ENCODE data around the gene PLCG1. TPM values are rescaled to one million over a fixed set of nuclear protein-coding genes. Genes with fewer than 3 reads are reported as not detected.

The PLCG1 gene
- total and polyA plus RNA-seq, 4 donors = 2.0 to 30.4 (median 16.1) TPM

DNA sequence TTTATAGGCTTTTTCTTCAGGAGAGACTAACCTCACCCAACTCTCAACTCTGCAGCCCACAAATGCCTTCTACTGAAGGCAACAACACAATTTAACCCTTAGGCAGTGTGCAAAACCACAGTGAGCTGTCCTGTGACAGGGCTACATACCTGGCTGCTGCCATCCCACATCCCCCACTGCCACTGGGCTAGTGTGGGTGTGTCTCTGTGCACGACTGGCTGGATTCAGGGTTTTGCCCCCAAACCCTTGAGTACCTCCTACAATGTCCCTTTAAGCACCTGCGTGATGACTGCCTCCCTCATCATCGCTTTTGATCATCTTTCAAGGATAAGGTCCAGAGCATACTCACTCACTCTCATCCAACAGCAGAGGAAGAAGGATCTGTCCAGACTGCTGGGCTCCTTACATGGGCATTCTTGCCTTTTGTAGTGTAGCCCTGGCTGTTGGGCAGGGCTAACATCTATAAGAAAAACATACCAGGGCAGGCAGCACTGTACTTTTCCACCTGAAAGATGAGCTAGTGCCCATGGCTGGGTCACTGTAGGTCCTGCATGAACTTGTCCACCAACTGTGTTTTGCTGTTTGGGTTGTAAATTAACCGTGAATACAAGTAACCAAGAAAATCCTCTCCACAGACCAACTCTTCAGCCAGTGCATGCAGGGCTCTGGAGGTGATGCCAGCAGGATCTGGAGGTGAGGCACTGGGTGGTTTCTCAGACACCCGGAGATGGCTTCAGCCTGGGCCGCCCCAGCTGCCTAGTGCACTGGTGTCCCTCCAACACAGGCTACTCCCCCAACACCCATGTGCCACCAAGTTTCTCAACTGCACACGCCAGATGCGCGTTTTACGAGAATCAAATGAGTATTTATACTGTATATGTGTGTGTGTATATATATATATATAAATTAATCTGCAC lies 45.2 kb downstream of the PLCG1 start:
- TF ChIP-seq, protein P1, sequence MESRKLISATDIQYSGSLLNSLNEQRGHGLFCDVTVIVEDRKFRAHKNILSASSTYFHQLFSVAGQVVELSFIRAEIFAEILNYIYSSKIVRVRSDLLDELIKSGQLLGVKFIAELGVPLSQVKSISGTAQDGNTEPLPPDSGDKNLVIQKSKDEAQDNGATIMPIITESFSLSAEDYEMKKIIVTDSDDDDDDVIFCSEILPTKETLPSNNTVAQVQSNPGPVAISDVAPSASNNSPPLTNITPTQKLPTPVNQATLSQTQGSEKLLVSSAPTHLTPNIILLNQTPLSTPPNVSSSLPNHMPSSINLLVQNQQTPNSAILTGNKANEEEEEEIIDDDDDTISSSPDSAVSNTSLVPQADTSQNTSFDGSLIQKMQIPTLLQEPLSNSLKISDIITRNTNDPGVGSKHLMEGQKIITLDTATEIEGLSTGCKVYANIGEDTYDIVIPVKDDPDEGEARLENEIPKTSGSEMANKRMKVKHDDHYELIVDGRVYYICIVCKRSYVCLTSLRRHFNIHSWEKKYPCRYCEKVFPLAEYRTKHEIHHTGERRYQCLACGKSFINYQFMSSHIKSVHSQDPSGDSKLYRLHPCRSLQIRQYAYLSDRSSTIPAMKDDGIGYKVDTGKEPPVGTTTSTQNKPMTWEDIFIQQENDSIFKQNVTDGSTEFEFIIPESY (IDR thresholded peaks at IDR 0.05) = no peak
- no peak for TF ChIP-seq RAD21 (IDR thresholded peaks at IDR 0.05)
- no peak for TF ChIP-seq FOXA2 (IDR thresholded peaks at IDR 0.05)
- TF ChIP-seq EGR1 (IDR thresholded peaks at IDR 0.05; ENCODE audit: low read depth in 2 of 2) = no peak
- TF ChIP-seq, protein P2, sequence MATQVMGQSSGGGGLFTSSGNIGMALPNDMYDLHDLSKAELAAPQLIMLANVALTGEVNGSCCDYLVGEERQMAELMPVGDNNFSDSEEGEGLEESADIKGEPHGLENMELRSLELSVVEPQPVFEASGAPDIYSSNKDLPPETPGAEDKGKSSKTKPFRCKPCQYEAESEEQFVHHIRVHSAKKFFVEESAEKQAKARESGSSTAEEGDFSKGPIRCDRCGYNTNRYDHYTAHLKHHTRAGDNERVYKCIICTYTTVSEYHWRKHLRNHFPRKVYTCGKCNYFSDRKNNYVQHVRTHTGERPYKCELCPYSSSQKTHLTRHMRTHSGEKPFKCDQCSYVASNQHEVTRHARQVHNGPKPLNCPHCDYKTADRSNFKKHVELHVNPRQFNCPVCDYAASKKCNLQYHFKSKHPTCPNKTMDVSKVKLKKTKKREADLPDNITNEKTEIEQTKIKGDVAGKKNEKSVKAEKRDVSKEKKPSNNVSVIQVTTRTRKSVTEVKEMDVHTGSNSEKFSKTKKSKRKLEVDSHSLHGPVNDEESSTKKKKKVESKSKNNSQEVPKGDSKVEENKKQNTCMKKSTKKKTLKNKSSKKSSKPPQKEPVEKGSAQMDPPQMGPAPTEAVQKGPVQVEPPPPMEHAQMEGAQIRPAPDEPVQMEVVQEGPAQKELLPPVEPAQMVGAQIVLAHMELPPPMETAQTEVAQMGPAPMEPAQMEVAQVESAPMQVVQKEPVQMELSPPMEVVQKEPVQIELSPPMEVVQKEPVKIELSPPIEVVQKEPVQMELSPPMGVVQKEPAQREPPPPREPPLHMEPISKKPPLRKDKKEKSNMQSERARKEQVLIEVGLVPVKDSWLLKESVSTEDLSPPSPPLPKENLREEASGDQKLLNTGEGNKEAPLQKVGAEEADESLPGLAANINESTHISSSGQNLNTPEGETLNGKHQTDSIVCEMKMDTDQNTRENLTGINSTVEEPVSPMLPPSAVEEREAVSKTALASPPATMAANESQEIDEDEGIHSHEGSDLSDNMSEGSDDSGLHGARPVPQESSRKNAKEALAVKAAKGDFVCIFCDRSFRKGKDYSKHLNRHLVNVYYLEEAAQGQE (IDR thresholded peaks at IDR 0.05) = no peak
- TF ChIP-seq HNF4A (conservative IDR thresholded peaks at IDR 0.05) = no peak
- TF ChIP-seq, protein P3, sequence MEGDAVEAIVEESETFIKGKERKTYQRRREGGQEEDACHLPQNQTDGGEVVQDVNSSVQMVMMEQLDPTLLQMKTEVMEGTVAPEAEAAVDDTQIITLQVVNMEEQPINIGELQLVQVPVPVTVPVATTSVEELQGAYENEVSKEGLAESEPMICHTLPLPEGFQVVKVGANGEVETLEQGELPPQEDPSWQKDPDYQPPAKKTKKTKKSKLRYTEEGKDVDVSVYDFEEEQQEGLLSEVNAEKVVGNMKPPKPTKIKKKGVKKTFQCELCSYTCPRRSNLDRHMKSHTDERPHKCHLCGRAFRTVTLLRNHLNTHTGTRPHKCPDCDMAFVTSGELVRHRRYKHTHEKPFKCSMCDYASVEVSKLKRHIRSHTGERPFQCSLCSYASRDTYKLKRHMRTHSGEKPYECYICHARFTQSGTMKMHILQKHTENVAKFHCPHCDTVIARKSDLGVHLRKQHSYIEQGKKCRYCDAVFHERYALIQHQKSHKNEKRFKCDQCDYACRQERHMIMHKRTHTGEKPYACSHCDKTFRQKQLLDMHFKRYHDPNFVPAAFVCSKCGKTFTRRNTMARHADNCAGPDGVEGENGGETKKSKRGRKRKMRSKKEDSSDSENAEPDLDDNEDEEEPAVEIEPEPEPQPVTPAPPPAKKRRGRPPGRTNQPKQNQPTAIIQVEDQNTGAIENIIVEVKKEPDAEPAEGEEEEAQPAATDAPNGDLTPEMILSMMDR (IDR thresholded peaks at IDR 0.05; ENCODE audit: low read depth, low read length, missing input control) = no peak
- TF ChIP-seq JUND (IDR thresholded peaks at IDR 0.05) = no peak
- TF ChIP-seq FOXA1 (IDR thresholded peaks at IDR 0.05) = no peak
- TF ChIP-seq, protein P4, sequence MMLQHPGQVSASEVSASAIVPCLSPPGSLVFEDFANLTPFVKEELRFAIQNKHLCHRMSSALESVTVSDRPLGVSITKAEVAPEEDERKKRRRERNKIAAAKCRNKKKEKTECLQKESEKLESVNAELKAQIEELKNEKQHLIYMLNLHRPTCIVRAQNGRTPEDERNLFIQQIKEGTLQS (IDR thresholded peaks at IDR 0.05) = no peak
- TF ChIP-seq TAF1 (conservative IDR thresholded peaks at IDR 0.05) = no peak
- no peak for TF ChIP-seq NR2F2 (IDR thresholded peaks at IDR 0.05)
- TF ChIP-seq YY1 (IDR thresholded peaks at IDR 0.05) = no peak
- no peak for TF ChIP-seq SP1 (IDR thresholded peaks at IDR 0.05)
- TF ChIP-seq, protein P5, sequence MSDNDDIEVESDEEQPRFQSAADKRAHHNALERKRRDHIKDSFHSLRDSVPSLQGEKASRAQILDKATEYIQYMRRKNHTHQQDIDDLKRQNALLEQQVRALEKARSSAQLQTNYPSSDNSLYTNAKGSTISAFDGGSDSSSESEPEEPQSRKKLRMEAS (IDR thresholded peaks at IDR 0.05) = no peak
- no peak for TF ChIP-seq HNF4G (IDR thresholded peaks at IDR 0.05)
- no peak for TF ChIP-seq RXRA (IDR thresholded peaks at IDR 0.05)
- no peak for TF ChIP-seq GABPA (IDR thresholded peaks at IDR 0.05 in 1 of 2, conservative IDR thresholded peaks at IDR 0.05 in 1 of 2)
- no peak overlapping the region for H3K4me3 ChIP-seq (ENCODE audit: low read depth in 1 of 3, low read length in 3 of 3)
- H3K9me3 ChIP-seq (ENCODE audit: control insufficient read depth in 4 of 4, low read length in 3 of 4) = no peaks in the 10 kb centered on the region
- peak; percentile 27 for DNase-seq (ENCODE audit: low spot score)
- H3K27me3 ChIP-seq (ENCODE audit: control insufficient read depth in 4 of 4, insufficient read depth in 4 of 4, low read length in 3 of 4) = no peaks in the 10 kb centered on the region
- 96% methylated on average over 10 of the region's 10 CpGs for WGBS
- no peaks in the 10 kb centered on the region for H3K4me1 ChIP-seq (ENCODE audit: control insufficient read depth in 4 of 4, insufficient read depth in 4 of 4, low read length in 3 of 4)
- H3K27ac ChIP-seq (ENCODE audit: low read depth in 1 of 2, low read length in 2 of 2) = no peak overlapping the region
- no peak overlapping the region for H3K9ac ChIP-seq (ENCODE audit: low read depth in 1 of 2, low read length in 2 of 2)
- H3K36me3 ChIP-seq (ENCODE audit: control insufficient read depth in 4 of 4, insufficient read depth in 3 of 4, low read depth in 1 of 4, low read length in 3 of 4) = peaks cover 5 to 20% (median 12%) of the 10 kb centered on the region in 4 donors

All from liver (tissue), 9 donors.